Measurements from ENCODE around the gene CNNM2.

CNNM2 gene

GRCh38 chr10:103077491-103078308, 159.6 kb downstream of the CNNM2 start:
- no peaks in the 10 kb centered on the region for H3K27me3 ChIP-seq
- peaks cover 0 to 19% (median 0%) of the 10 kb centered on the region in 11 experiments; a peak in 4 of 22 replicates for H4K20me1 ChIP-seq
- H3K4me1 ChIP-seq, result peaks cover 0 to 4% (median 0%) of the 10 kb centered on the region in 10 experiments; a peak in 1 of 20 replicates
- H3K27ac ChIP-seq, result no peak overlapping the region
- no peak for TF ChIP-seq Cebpa-rat (IDR thresholded peaks at IDR 0.05)
- H3K4me3 ChIP-seq, result no peak overlapping the region
- no peak overlapping the region for H3K4me2 ChIP-seq
- no peaks in the 10 kb centered on the region for H3K9me3 ChIP-seq (replicated peaks in 1 of 11)
- peaks cover 0 to 21% (median 10%) of the 10 kb centered on the region in 11 experiments; a peak in 16 of 22 replicates for H3K36me3 ChIP-seq
- no peak overlapping the region for H3K9ac ChIP-seq

GRCh38 chr10:103078309-103078615, 160.2 kb downstream of the CNNM2 start:
- H3K36me3 ChIP-seq, result peaks cover 2 to 26% (median 13%) of the 10 kb centered on the region in 11 experiments; a peak in 19 of 22 replicates
- H3K27me3 ChIP-seq, result no peaks in the 10 kb centered on the region
- peaks cover 0 to 19% (median 0%) of the 10 kb centered on the region in 11 experiments; a peak in 5 of 22 replicates for H4K20me1 ChIP-seq
- no peak overlapping the region for H3K4me3 ChIP-seq
- H3K4me1 ChIP-seq, result no peaks in the 10 kb centered on the region
- TF ChIP-seq Cebpa-rat (IDR thresholded peaks at IDR 0.05), result no peak
- no peaks in the 10 kb centered on the region for H3K9me3 ChIP-seq (replicated peaks in 1 of 11)
- H3K27ac ChIP-seq, result no peak overlapping the region
- H3K9ac ChIP-seq, result no peak overlapping the region
- H3K4me2 ChIP-seq, result no peak overlapping the region

GRCh38 chr10:103078676-103079075, 160.6 kb downstream of the CNNM2 start:
- Histone ChIP-seq H3K36me3 (peaks cover 6 to 31% (median 17%) of the 10 kb centered on the region in 11 experiments; a peak in 20 of 22 replicates), H3K4me2 (no peak overlapping the region), H3K4me3 (no peak overlapping the region), H3K4me1 (no peaks in the 10 kb centered on the region), H3K27me3 (no peaks in the 10 kb centered on the region), H4K20me1 (peaks cover 0 to 23% (median 0%) of the 10 kb centered on the region in 11 experiments; a peak in 5 of 22 replicates), H3K9me3 (replicated peaks in 1 of 11) (no peaks in the 10 kb centered on the region), H3K9ac (no peak overlapping the region), H3K27ac (no peak overlapping the region)
- no peak for TF ChIP-seq Cebpa-rat (IDR thresholded peaks at IDR 0.05)

GRCh38 chr10:103079100-103079499, 161.0 kb downstream of the CNNM2 start:
- Histone ChIP-seq H3K4me1 (no peaks in the 10 kb centered on the region), H3K4me3 (no peak overlapping the region), H3K9me3 (replicated peaks in 1 of 11) (no peaks in the 10 kb centered on the region), H3K27ac (no peak overlapping the region), H3K9ac (no peak overlapping the region), H3K36me3 (peaks cover 10 to 35% (median 21%) of the 10 kb centered on the region in 11 experiments; a peak in 20 of 22 replicates), H3K27me3 (no peaks in the 10 kb centered on the region), H3K4me2 (no peak overlapping the region), H4K20me1 (peaks cover 0 to 27% (median 0%) of the 10 kb centered on the region in 11 experiments; a peak in 5 of 22 replicates)
- TF ChIP-seq Cebpa-rat (IDR thresholded peaks at IDR 0.05), result no peak

- Histone ChIP-seq H3K36me3 (peaks cover 19 to 43% (median 29%) of the 10 kb centered on the region in 11 experiments), H3K4me3 (no peak overlapping the region), H3K27me3 (no peaks in the 10 kb centered on the region), H3K4me1 (no peaks in the 10 kb centered on the region), H3K4me2 (no peak overlapping the region), H3K9ac (no peak overlapping the region), H3K27ac (no peak overlapping the region), H4K20me1 (peaks cover 0 to 29% (median 0%) of the 10 kb centered on the region in 11 experiments; a peak in 5 of 22 replicates), H3K9me3 (replicated peaks in 1 of 11) (no peaks in the 10 kb centered on the region)
- no peak for TF ChIP-seq Cebpa-rat (IDR thresholded peaks at IDR 0.05)
Observed at GRCh38 chr10:103079946-103080345, 161.9 kb downstream of the CNNM2 start.

- H3K4me3 ChIP-seq, result no peak overlapping the region
- H3K27me3 ChIP-seq, result no peaks in the 10 kb centered on the region
- H4K20me1 ChIP-seq, result peaks cover 0 to 33% (median 0%) of the 10 kb centered on the region in 11 experiments; a peak in 5 of 22 replicates
- H3K9me3 ChIP-seq (replicated peaks in 1 of 11), result no peaks in the 10 kb centered on the region
- no peak overlapping the region for H3K4me2 ChIP-seq
- peaks cover 29 to 52% (median 40%) of the 10 kb centered on the region in 11 experiments for H3K36me3 ChIP-seq
- no peak overlapping the region for H3K9ac ChIP-seq
- no peak overlapping the region for H3K27ac ChIP-seq
- no peaks in the 10 kb centered on the region for H3K4me1 ChIP-seq
- no peak for TF ChIP-seq Cebpa-rat (IDR thresholded peaks at IDR 0.05)
Observed at GRCh38 chr10:103080891-103081581, 162.9 kb downstream of the CNNM2 start.

GRCh38 chr10:103082683-103083082, 164.6 kb downstream of the CNNM2 start:
- H3K9me3 ChIP-seq (replicated peaks in 1 of 11), result no peaks in the 10 kb centered on the region
- peaks cover 46 to 60% (median 53%) of the 10 kb centered on the region in 11 experiments for H3K36me3 ChIP-seq
- no peak overlapping the region for H3K27ac ChIP-seq
- no peak overlapping the region for H3K4me2 ChIP-seq
- TF ChIP-seq Cebpa-rat (IDR thresholded peaks at IDR 0.05), result 0 out of 22 replicates have a peak, but pooled peaks of 1 of the 11 experiments have one; percentile 21
- no peak overlapping the region for H3K4me3 ChIP-seq
- H3K4me1 ChIP-seq, result no peaks in the 10 kb centered on the region
- no peak overlapping the region for H3K9ac ChIP-seq
- no peaks in the 10 kb centered on the region for H3K27me3 ChIP-seq
- H4K20me1 ChIP-seq, result peaks cover 0 to 33% (median 0%) of the 10 kb centered on the region in 11 experiments; a peak in 5 of 22 replicates

GRCh38 chr10:103083266-103083976, 165.3 kb downstream of the CNNM2 start:
- no peak overlapping the region for H3K27ac ChIP-seq
- no peaks in the 10 kb centered on the region for H3K9me3 ChIP-seq (replicated peaks in 1 of 11)
- no peak overlapping the region for H3K4me2 ChIP-seq
- peaks cover 53 to 64% (median 60%) of the 10 kb centered on the region in 11 experiments for H3K36me3 ChIP-seq
- H3K4me3 ChIP-seq, result no peak overlapping the region
- peaks cover 0 to 36% (median 0%) of the 10 kb centered on the region in 11 experiments; a peak in 5 of 22 replicates for H4K20me1 ChIP-seq
- H3K4me1 ChIP-seq, result no peaks in the 10 kb centered on the region
- H3K27me3 ChIP-seq, result no peaks in the 10 kb centered on the region
- no peak overlapping the region for H3K9ac ChIP-seq
- TF ChIP-seq Cebpa-rat (IDR thresholded peaks at IDR 0.05), result no peak

GRCh38 chr10:103083977-103084320, 165.9 kb downstream of the CNNM2 start:
- no peak overlapping the region for H3K4me3 ChIP-seq
- no peak overlapping the region for H3K9ac ChIP-seq
- H3K4me1 ChIP-seq, result no peaks in the 10 kb centered on the region
- no peaks in the 10 kb centered on the region for H3K27me3 ChIP-seq
- peaks cover 0 to 41% (median 0%) of the 10 kb centered on the region in 11 experiments; a peak in 5 of 22 replicates for H4K20me1 ChIP-seq
- H3K36me3 ChIP-seq, result peaks cover 59 to 70% (median 65%) of the 10 kb centered on the region in 11 experiments
- H3K4me2 ChIP-seq, result no peak overlapping the region
- TF ChIP-seq Cebpa-rat (IDR thresholded peaks at IDR 0.05), result no peak
- no peak overlapping the region for H3K27ac ChIP-seq
- H3K9me3 ChIP-seq (replicated peaks in 1 of 11), result no peaks in the 10 kb centered on the region

Measured in BLaER1 treated with 17β-estradiol and CSF1 and Interleukin-3, amounts not matched to agents 10 nM and 100 nM (cell line).